Ishikawa (cell line): ENCODE results near the gene TMEM255B.

Source experiments
- EP300 ChIP-seq: IDR thresholded peaks from 2 replicates; pipeline ENCODE4 v1.6.1; 2012; ENCODE audit warnings: borderline replicate concordance
- MAX ChIP-seq: IDR thresholded peaks from 2 replicates; pipeline ENCODE4 v1.6.1; 2012
- TEAD4 ChIP-seq: IDR thresholded peaks from 2 replicates; pipeline ENCODE4 v1.6.1; 2012

GRCh38 chr13:113802090-113802531 is 43.1 kb downstream of the TMEM255B start:
- TF ChIP-seq EP300 (no peak), MAX (no peak), TEAD4 (no peak)
